Lung microvascular endothelial cell (primary cell): ENCODE data around the gene SNRNP27. TPM values are rescaled to one million over a fixed set of nuclear protein-coding genes. Genes with fewer than 3 reads are reported as not detected.
"Not testable (repeated sequence)": the region's sequence is repeated elsewhere in the genome, so short reads cannot be mapped to it uniquely, and the experiment has no call there.

ENCODE experiments used
- DNase-seq, 2 donors: peaks; one replicate each; pipeline versions ENCODE4 v3.0.0 to v3.0.0-alpha.2; 2010; ENCODE audit warnings: low read depth in 2 of 2
- total RNA-seq: library from RNA; depleted of rRNA; stranded (reverse); fragments of >200 nt; gene quantifications from 2 replicates; pipeline ENCODE4 v1.2.1, GENCODE V29; 2014

Gene SNRNP27, protein sequence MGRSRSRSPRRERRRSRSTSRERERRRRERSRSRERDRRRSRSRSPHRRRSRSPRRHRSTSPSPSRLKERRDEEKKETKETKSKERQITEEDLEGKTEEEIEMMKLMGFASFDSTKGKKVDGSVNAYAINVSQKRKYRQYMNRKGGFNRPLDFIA
- 16.8 and 28.0 TPM in 2 replicates for total RNA-seq

DNA sequence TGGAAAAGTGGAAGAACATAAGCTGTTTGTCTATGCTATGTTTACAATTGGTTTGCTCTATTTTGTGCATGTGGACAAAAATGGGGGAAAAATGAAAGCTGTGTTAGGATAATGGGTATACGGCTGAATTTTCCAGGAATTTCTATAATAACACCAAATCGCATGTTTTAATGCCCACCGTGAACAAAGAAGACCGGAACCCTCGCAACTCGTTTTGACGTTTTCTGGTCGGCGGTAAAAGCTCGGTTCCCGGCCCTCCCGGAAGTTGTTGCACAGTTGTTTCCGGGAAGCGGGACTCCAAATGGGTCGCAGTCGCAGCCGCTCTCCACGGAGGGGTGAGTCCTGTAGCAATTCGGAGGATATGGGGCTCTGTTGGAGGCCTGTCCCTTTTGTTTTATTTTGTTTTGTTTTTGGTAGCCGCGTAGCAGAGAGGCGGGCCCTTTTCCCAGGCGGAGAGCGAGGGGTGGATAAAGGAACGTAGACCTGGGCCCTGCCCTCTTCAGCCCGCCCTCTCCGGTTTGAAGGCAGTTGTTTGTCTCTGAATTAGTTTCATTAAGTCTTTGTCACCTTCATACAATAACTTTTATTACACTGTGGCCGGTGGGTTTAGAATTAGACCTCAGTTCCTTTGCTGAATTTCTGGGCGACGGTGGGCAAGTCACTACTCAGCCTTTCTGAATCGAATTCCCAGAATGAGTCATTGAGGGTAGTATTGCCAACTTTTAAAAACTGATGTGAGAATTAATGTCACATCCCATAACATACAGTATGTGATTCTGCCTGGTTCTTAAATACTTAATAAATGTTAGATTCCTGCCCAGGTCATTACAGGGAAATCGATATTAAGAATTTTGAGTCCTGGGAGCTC, at the start of gene SNRNP27:
Gene SNRNP27, plus strand, starts transcription at position 273 of the 868 bp plus-strand sequence. Its CDS starts 29 bp downstream, at position 302.
- peak; percentile 84 to 85 for DNase-seq

DNA sequence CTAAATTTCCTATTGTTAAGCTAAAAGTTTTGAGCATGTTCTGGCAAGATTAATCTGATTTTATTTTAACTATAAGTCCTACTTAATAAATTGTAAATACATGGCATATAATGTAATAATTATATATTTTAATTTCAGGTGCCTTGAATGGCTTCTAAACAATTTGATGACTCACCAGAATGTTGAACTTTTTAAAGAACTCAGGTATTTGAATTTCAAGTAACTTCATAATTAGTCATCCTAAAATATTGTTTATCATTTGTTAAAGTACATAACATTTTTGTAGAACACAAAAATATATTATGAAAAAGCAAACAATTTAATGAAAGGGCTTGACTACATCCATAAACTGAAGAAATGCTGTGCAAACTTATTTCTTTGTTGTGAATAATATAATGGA, 49.8 kb upstream of the SNRNP27 start:
- no peak for DNase-seq

- DNase-seq = no peak
These were observed 49.2 kb upstream of the SNRNP27 start for GRCh38 chr2:69844560-69844959.

- DNase-seq = peak in 1 of 2 donors; percentile 4
These were observed 47.3 kb upstream of the SNRNP27 start for GRCh38 chr2:69846182-69847067.

GRCh38 chr2:69847068-69847828, 46.5 kb upstream of the SNRNP27 start:
- no peak for DNase-seq

DNA sequence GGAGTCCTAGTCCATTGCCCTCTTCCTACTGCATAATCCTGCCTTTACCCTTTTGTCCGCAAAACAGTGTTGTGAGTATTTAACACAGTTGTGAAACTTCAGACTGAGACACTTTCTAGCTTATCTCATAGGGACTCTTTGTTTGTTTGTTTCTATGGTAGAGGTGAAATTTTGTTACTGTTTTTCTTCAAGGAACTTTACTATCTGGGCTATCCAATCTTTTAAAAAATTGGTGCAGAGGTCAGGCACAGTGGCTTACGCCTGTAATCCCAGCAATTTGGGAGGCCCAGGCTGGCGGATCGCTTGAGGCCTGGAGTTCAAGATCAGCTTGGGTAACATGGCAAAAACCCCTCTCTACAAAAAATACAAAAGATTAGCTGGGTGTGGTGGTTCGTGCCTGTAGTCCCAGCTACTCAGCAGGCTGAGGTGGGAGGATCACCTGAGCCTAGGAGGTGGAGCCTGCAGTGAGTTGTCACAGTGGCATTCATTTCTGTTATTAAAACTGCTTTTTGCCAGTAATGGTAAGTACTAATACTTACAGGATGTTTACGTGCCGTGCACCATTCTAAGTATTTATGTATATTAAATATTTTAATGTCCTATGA, 45.5 kb upstream of the SNRNP27 start:
- no peak for DNase-seq

- no peak for DNase-seq
These were observed 35.5 kb upstream of the SNRNP27 start for GRCh38 chr2:69858261-69858660.

GRCh38 chr2:69863298-69863697, 30.5 kb upstream of the SNRNP27 start:
- DNase-seq = no peak

DNA sequence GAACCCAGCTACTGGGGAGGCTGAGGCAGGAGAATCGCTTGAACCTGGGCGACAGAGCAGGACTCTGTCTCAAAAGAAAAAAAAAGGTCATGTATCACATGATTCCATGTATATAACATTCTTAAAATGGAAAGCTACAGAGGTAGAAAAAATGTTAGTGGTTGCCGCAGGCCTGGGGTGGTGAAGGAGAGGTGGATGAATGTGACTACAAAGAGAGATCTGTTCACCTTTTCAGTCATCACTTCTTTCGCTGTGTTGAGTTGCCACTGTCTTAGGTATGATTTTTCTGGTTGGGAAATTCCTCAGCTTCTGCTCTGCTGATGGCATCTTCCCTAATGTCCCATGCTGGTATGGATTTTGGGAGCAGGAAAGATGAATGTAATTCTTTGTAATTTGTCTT, 5.3 kb upstream of the SNRNP27 start:
- no peak for DNase-seq

DNA sequence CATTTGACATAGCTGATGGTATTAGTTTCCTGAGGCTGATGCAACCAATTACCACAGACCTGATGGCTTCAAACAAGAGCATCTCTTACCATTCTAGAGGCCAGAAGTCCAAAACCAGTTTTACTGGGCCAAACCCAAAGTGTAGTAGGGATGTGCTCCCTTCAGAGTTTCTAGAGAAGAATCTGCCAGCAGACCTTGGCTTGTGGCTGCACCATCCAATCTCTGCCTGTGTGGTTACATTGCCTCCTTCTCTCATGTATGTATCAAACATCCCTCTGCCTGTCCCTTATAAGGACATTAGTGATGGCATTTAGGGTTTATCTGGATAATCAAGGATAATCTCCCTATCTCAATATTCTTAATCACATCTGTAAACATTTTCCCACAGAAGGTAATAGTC, 4.5 kb upstream of the SNRNP27 start:
- no peak for DNase-seq

GRCh38 chr2:69890881-69891280, 2.9 kb upstream of the SNRNP27 start:
- DNase-seq = no peak

DNA sequence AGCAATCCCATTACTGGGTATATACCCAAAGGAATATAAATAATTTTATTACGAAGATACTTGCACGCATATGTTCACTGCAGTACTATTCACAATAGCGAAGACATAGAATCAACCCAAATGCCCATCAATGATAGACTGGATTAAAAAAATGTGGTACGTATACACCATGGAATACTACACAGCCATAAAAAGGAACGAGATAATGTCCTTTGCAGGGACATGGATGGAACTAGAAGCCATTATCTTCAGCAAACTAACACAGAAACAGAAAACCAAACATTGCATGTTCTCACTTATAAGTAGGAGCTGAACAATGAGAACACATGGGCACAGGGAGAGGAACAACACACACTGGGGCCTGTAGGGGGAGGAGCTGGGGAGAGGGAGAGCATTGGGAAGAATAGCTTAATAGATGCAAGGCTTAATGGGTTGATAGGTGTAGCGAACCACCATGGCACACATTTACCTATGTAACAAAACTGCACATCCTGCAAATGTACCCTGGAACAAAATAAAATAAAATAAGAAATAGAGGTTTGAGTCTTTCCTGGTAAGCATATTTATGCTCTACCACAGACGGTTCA, 825 bp upstream of the SNRNP27 start:
- not testable (repeated sequence) for DNase-seq

- not testable (repeated sequence) for DNase-seq
These were observed 981 bp downstream of the SNRNP27 start for GRCh38 chr2:69894737-69895136.

GRCh38 chr2:69902213-69902922, 8.6 kb downstream of the SNRNP27 start:
- no peak for DNase-seq

DNA sequence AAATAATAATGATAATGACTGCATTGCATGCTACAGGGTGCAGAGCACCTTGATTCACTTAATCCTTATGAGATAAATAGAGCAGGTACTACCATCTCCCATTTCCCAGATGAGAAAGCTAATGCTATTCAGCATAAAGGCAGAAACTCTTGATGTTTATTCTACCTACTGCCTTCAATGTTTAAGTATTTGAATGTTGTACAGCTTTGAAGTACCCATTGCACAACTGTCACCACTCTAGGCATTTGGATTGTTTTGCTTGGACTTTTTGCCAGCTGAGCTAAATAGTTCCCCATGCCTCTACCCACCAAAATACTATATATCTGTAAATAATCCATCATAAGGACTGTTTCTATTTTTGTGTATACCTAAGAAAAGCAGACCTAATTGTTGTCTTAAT, 13.5 kb downstream of the SNRNP27 start:
- DNase-seq = no peak

DNA sequence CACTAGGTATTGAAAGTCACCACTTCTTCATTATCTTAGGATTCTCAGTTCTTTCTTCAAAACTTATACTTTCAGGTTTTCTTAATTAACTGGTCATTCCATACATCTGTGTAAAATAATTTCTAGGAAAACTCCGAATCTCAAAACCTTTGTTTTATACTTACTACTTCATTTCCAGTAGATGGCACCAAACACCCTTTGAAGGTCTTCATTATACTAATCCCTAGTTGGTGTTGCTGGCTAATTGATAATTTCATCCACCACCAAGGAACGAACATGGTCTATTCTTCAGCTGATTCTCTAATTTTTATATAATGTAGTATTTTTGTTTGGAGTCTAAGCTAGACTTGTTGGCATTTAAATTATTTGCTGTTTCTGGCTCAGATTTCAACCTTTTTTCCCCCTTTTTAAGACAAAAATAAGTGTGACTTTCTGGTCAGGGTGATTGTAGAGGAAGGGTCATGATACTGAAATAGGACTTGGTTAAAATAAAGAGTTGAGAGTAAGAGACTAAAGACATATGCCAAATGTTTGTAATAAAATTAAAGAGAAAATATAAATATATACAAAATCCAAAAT, 18.3 kb downstream of the SNRNP27 start:
- DNase-seq = peak; percentile 72 to 80

DNA sequence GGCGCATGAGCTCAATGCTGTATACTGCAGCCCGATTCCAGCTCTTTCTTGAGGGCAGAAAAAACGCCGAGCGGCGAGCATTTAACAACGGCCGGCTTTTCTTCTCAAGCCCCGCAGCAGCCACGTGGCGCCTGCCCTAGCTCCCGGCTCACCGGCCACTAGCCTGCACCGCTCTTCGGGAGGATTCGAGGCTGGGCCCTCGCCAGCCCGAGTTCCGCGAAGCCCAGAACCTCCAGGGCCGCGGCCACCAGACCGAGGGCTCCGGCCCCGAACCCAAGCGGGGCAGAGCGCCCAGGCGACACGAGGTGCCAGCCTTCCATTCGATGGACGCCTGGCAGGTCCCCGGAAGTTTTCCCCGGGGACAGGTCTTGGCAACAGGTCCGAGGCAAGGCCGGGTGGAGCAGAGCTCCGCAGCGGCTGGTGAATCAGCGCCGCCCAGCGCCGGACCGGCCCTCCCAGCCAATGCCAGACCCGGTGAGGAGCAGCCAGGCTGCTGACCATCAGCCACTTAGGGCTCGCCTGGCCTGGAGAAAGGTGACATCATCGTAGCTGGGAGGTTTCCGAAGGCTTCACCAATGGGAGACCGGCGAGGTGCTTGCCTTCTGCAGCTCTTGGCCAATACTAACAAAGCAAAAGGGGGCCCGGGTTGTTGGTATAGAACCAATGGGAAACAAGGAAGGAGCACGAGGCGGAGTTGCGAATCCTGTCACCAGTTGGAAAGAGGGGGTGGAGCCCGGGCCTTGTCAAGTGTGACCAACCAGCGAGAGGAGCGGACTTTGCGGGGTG, 20.6 kb downstream of the SNRNP27 start:
- DNase-seq = peak; percentile 100
